Umbilical cord (tissue), 2 donors: Measurements from ENCODE around the gene SGF29. TPM values are rescaled to one million over a fixed set of nuclear protein-coding genes. Genes with fewer than 3 reads are reported as not detected.
"Not testable (repeated sequence)": the region's sequence is repeated elsewhere in the genome, so short reads cannot be mapped to it uniquely, and the experiment has no call there.

Experiments
- DNase-seq: peaks from one replicate; pipeline ENCODE4 v3.0.0-alpha.2; 2015; ENCODE audit warnings: low spot score
- total RNA-seq: library from RNA; depleted of rRNA; stranded (reverse); fragments of >200 nt; gene quantifications from one replicate; pipeline ENCODE4 v1.2.3, GENCODE V29; 2014; ENCODE audit warnings: low replicate concordance; ENCODE audit not compliant: insufficient read depth

Gene SGF29
- total RNA-seq, 1 donor from 2014 or later: 14.0 TPM

- no peak for DNase-seq
Observed at GRCh38 chr16:28592979-28593553, 39.3 kb downstream of the SGF29 start.

- DNase-seq: not testable (repeated sequence)
Observed at GRCh38 chr16:28595451-28595850, 41.7 kb downstream of the SGF29 start.

- DNase-seq: no peak
Observed at GRCh38 chr16:28596115-28596630, 42.5 kb downstream of the SGF29 start.

- no peak for DNase-seq
Observed at GRCh38 chr16:28596840-28597691, 43.3 kb downstream of the SGF29 start, which contains the start of gene SULT1A2. TSS of gene SULT1A2 (minus strand) at chr16:28597050. CDS start at chr16:28595930, 1,120 bp downstream.

- DNase-seq: no peak
Observed at GRCh38 chr16:28597692-28598261, 44.1 kb downstream of the SGF29 start.

- DNase-seq: not testable (repeated sequence)
Observed at GRCh38 chr16:28599377-28600285, 45.9 kb downstream of the SGF29 start.

- not testable (repeated sequence) for DNase-seq
Observed at GRCh38 chr16:28600965-28601364, 47.2 kb downstream of the SGF29 start.

GRCh38 chr16:28601589-28601988, 47.9 kb downstream of the SGF29 start:
- not testable (repeated sequence) for DNase-seq

- not testable (repeated sequence) for DNase-seq
Observed at GRCh38 chr16:28602062-28602461, 48.3 kb downstream of the SGF29 start.

- no peak for DNase-seq
Observed at GRCh38 chr16:28602529-28602928, 48.8 kb downstream of the SGF29 start.

GRCh38 chr16:28603381-28604185, 49.9 kb downstream of the SGF29 start:
- no peak for DNase-seq

GRCh38 chr16:28604186-28604565, 50.5 kb downstream of the SGF29 start:
- DNase-seq: no peak

GRCh38 chr16:28606291-28607115, 52.8 kb downstream of the SGF29 start:
- no peak for DNase-seq

- no peak for DNase-seq
Observed at GRCh38 chr16:28607116-28607623, 53.5 kb downstream of the SGF29 start.

- not testable (repeated sequence) for DNase-seq
Observed at GRCh38 chr16:28607681-28608495, 54.2 kb downstream of the SGF29 start.

- not testable (repeated sequence) for DNase-seq
Observed at GRCh38 chr16:28608496-28608808, 54.7 kb downstream of the SGF29 start.

GRCh38 chr16:28608867-28609596, 55.3 kb downstream of the SGF29 start:
- peak; percentile 39 for DNase-seq
